HepG2 (cell line): ENCODE results near the gene SRC. TPM values are rescaled to one million over a fixed set of nuclear protein-coding genes. Genes with fewer than 3 reads are reported as not detected.

Experiments used
- CSRNP2 ChIP-seq: sonication (generic); formaldehyde crosslinking; conservative IDR thresholded peaks from 2 replicates; pipeline ENCODE4 v1.8.0; 2022; ENCODE audit warnings: low read depth, missing genetic modification reagents
- ETV5 ChIP-seq: IDR thresholded peaks from 2 replicates; pipeline ENCODE4 v1.6.1; 2018; ENCODE audit warnings: missing biosample characterization, missing genetic modification reagents, inconsistent platforms, borderline replicate concordance
- FOSL2 ChIP-seq: sonication (generic); formaldehyde crosslinking; IDR thresholded peaks from 2 replicates; pipeline ENCODE4 v1.4.0; 2020; ENCODE audit warnings: missing genetic modification reagents
- IKZF4 ChIP-seq: sonication (generic); formaldehyde crosslinking; IDR thresholded peaks from 2 replicates; pipeline ENCODE4 v1.5.1; 2020; ENCODE audit warnings: borderline replicate concordance, mild to moderate bottlenecking, low read depth, missing genetic modification reagents; ENCODE audit errors: not compliant biosample characterization
- NR2F1 ChIP-seq, 2 experiments: fragments of 450-650 bp in 1 of 2; formaldehyde crosslinking in 1 of 2; IDR thresholded peaks; 2 replicates each; pipeline versions ENCODE4 v1.5.0 to v1.6.1; 2016 to 2020; ENCODE audit warnings: mild to moderate bottlenecking in 1 of 2, missing compliant biosample characterization in 1 of 2, missing genetic modification reagents in 1 of 2, moderate library complexity in 1 of 2
- PAXIP1 ChIP-seq: sonication (generic); formaldehyde crosslinking; conservative IDR thresholded peaks from 2 replicates; pipeline ENCODE4 v1.4.0; 2020; ENCODE audit warnings: mild to moderate bottlenecking, missing genetic modification reagents, moderate library complexity
- RELA ChIP-seq: sonication (generic); formaldehyde crosslinking; IDR thresholded peaks from 2 replicates; pipeline ENCODE4 v1.4.0; 2020; ENCODE audit warnings: missing genetic modification reagents
- RNF219 ChIP-seq: sonication (generic); formaldehyde crosslinking; IDR thresholded peaks from 2 replicates; pipeline ENCODE4 v1.5.0; 2020; ENCODE audit warnings: mild to moderate bottlenecking, missing genetic modification reagents
- RORA ChIP-seq: sonication (generic); formaldehyde crosslinking; IDR thresholded peaks from 2 replicates; pipeline ENCODE4 v1.5.0; 2020; ENCODE audit warnings: mild to moderate bottlenecking, missing genetic modification reagents, moderate library complexity
- TEAD3 ChIP-seq: optimal IDR thresholded peaks from 2 replicates; pipeline ENCODE3; 2016; ENCODE audit warnings: borderline replicate concordance
- U2AF2 ChIP-seq: fragments of 200-400 bp; formaldehyde crosslinking; IDR thresholded peaks from 2 replicates; pipeline ENCODE4 v1.6.1; 2017; ENCODE audit warnings: low read depth, mild to moderate bottlenecking, low read length
- ZNF18 ChIP-seq: sonication (generic); formaldehyde crosslinking; IDR thresholded peaks from 2 replicates; pipeline ENCODE4 v1.8.0; 2022; ENCODE audit warnings: mild to moderate bottlenecking, missing genetic modification reagents; ENCODE audit not compliant: insufficient replicate concordance
- ZNF180 ChIP-seq: sonication (generic); formaldehyde crosslinking; IDR thresholded peaks from 2 replicates; pipeline ENCODE4 v1.4.0; 2020; ENCODE audit warnings: low read depth, missing genetic modification reagents, borderline replicate concordance
- ZNF232 ChIP-seq: sonication (generic); formaldehyde crosslinking; IDR thresholded peaks from 2 replicates; pipeline ENCODE4 v1.4.0; 2020; ENCODE audit warnings: missing genetic modification reagents, borderline replicate concordance
- ZNF484 ChIP-seq: sonication (generic); formaldehyde crosslinking; IDR thresholded peaks from 2 replicates; pipeline ENCODE4 v1.5.1; 2020; ENCODE audit warnings: mild to moderate bottlenecking, low read depth, missing genetic modification reagents, borderline replicate concordance
- ZNF772 ChIP-seq: sonication (generic); formaldehyde crosslinking; IDR thresholded peaks from 2 replicates; pipeline ENCODE4 v1.5.0; 2020; ENCODE audit warnings: mild to moderate bottlenecking, missing genetic modification reagents
- ZNF878 ChIP-seq: sonication (generic); formaldehyde crosslinking; IDR thresholded peaks from 2 replicates; pipeline ENCODE4 v1.8.1; 2023; ENCODE audit warnings: mild to moderate bottlenecking, missing genetic modification reagents, moderate library complexity
- ZZZ3 ChIP-seq: sonication (generic); formaldehyde crosslinking; IDR thresholded peaks from 2 replicates; pipeline ENCODE4 v1.4.0; 2020; ENCODE audit warnings: missing genetic modification reagents, mild to moderate bottlenecking, borderline replicate concordance
- polyA plus RNA-seq, 8 experiments: library from polyadenylated mRNA; depleted of rRNA in 3 of 8; stranded (reverse) in 7 of 8; unstranded in 1 of 8; fragments of >200 nt; fragmentation: Illumina TruSeq in 4 of 8; extraction: Trizol in 4 of 8; gene quantifications; 2 replicates each; pipeline versions ENCODE4 v1.2.1 to v1.2.3, GENCODE V29; 2011 to 2016; ENCODE audit warnings: low read depth in 4 of 8, missing spikeins in 1 of 8, mixed read lengths in 1 of 8; ENCODE audit not compliant: insufficient read depth in 1 of 8
- total RNA-seq, 5 experiments: library from RNA; depleted of rRNA; stranded (reverse); fragments of >200 nt; fragmentation: Illumina TruSeq; extraction: Trizol; gene quantifications; 2 replicates each; pipeline ENCODE4 v1.2.3, GENCODE V29; 2016; ENCODE audit warnings: low read depth in 1 of 5

Gene SRC
- total and polyA plus RNA-seq, 2 of the 13 experiments (the other 11 are each of a cell fraction or from before 2014, with no cell fraction given), result 54.7 to 192 TPM

- TF ChIP-seq PAXIP1 (CRISPR knock-in tag) (peak; percentile 77), ZNF772 (peak; percentile 75), ZNF18 (CRISPR knock-in tag) (peak; percentile 9), TEAD3 (CRISPR knock-in tag) (peak; percentile 84), ETV5 (CRISPR knock-in tag) (peak; percentile 29), NR2F1 (CRISPR knock-in tag; IDR thresholded peaks at IDR 0.05) (peak; percentile 10 to 78; a peak in 2 of 4 replicates), ZNF878 (CRISPR knock-in tag) (no peak), RORA (no peak), ZZZ3 (CRISPR knock-in tag) (peak; percentile 37), ZNF484 (CRISPR knock-in tag) (no peak; the same call in 1 of the 2 replicates), IKZF4 (CRISPR knock-in tag) (no peak), ZNF180 (CRISPR knock-in tag) (no peak), FOSL2 (CRISPR knock-in tag) (peak; percentile 86), RELA (CRISPR knock-in tag) (no peak), RNF219 (CRISPR knock-in tag) (0 out of 2 replicates have a peak, but pooled peaks have one; percentile 22), CSRNP2 (CRISPR knock-in tag) (no peak), ZNF232 (CRISPR knock-in tag) (no peak), U2AF2 (no peak)
Measured at GRCh38 chr20:37398750-37399621, 53.0 kb downstream of the SRC start (continued).
